ENCODE measurements around the gene TMC4.
A peak's percentile ranks its signal among the peaks of the same experiment; 100 is the strongest.
"Not testable (repeated sequence)": the region's sequence is repeated elsewhere in the genome, so short reads cannot be mapped to it uniquely, and the experiment has no call there.

TMC4 gene

DNA sequence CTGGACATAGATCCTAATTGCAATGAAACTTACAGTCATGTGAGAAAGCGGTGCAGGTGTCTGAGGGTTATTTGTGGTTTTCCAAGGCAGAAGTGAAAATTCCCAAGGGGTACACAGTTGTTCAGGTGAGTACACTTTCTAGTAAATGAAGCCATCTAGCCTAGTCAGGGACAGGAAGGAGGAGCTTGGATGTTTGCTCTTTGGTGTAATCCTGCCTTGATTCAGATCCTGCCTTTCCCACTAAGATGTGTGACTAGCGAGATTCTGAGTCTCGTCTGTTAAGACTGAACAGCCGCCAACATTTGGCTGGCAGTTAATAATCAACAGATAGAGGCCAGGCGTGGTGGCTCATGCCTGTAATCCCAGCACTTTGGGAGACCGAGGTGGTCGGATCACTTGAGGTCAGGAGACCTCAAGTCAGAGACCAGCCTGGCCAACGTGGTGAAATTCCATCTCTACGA lies 30.2 kb upstream of the TMC4 start:
- ATAC-seq: no peak

- ATAC-seq: no peak
Measured at GRCh38 chr19:54201980-54202379, 29.0 kb upstream of the TMC4 start.

- ATAC-seq: no peak
Measured at GRCh38 chr19:54201172-54201701, 28.3 kb upstream of the TMC4 start.

GRCh38 chr19:54199401-54199800 lies 26.4 kb upstream of the TMC4 start:
- no peak for ATAC-seq

DNA sequence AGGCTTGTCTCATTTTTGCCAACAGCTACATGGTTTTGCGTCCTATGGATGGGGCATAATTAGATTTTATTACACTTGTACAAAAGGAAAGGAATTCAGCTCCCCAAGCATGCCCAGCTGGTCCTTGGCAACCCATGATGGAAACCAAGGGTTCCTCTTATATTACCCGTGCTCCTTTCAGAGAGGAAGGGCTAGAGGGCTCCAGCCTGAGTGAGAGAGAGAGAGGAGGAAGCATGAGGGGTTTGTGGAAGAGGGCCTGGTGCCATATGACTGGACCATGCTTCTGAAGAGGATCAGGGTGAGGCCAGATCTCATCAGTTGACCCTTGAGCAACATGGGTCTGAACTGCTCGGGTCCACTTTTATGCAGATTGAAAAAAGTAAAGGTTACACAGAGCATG lies 24.2 kb upstream of the TMC4 start:
- no peak for ATAC-seq

DNA sequence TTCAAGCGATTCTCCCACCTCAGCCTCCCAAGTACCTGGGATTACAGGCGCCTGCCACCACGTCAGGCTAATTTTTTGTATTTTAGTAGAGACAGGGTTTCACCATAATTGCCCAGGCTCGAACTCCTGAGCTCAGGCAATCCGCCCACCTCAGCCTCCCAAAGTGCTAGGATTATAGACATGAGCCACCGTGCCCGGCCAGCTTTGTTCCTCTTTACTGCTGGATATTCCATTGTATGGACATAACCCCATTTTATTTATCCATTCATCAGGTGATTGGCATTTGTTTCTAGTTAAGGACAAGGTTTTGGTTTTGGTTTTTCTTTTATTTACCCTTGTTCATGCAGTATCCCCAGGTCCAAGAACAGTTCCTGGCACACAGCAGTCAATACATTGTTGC lies 23.6 kb upstream of the TMC4 start:
- no peak for ATAC-seq

GRCh38 chr19:54194463-54194862 lies 21.5 kb upstream of the TMC4 start:
- ATAC-seq: not testable (repeated sequence)

- no peak for ATAC-seq
Measured at GRCh38 chr19:54193011-54193410, 20.1 kb upstream of the TMC4 start.

GRCh38 chr19:54191811-54192453 lies 19.0 kb upstream of the TMC4 start:
- ATAC-seq: no peak

GRCh38 chr19:54191011-54191810 lies 18.3 kb upstream of the TMC4 start, which contains the start of gene TSEN34:
Gene TSEN34, plus strand, starts transcription at chr19:54191308. Its CDS starts 57 bp downstream, at chr19:54191365.
- peak; percentile 16 to 25 for ATAC-seq

- ATAC-seq: peak; percentile 62 to 65
Measured at GRCh38 chr19:54190503-54191010, 17.6 kb upstream of the TMC4 start.

- peak; percentile 61 to 64 for ATAC-seq
Measured at GRCh38 chr19:54189735-54190502, 17.0 kb upstream of the TMC4 start.

- ATAC-seq: peak; percentile 3 to 41
Measured at GRCh38 chr19:54189145-54189734, 16.3 kb upstream of the TMC4 start, which contains the start of gene MBOAT7. Gene MBOAT7, minus strand, starts transcription at chr19:54189580. Its CDS starts 1,072 bp downstream, at chr19:54188508.

DNA sequence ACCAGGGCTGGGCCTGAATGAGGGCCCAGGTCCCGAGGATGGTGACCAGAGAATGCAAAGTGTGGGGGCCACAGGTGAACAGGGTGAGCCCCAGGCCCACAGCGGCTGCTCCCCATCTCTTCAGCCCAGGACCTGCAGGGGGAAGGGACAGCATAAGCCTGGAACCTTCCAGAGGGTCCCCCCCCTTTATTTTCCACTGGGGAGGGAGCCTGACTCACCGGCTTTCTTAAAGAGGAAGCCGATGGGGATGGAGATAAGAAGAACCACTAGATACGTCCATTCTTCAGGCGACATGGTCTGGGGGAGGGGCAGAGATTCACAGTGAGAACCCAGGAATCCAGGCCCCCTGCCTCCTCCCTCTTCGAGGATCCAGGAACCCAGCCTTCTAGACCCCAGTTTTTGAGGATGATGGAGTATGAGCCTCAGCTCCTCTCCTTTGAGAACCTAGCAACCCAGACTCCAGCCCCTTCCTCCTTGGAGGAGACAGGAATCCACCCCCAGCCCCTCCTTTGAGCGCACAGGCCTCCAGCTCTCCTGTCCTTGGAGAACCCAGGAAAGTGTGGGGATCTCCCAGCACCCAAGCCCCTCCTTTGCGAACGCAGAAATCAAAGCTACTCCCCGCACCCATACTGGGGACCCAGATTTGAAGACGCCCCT lies 15.4 kb upstream of the TMC4 start:
- no peak for ATAC-seq

DNA sequence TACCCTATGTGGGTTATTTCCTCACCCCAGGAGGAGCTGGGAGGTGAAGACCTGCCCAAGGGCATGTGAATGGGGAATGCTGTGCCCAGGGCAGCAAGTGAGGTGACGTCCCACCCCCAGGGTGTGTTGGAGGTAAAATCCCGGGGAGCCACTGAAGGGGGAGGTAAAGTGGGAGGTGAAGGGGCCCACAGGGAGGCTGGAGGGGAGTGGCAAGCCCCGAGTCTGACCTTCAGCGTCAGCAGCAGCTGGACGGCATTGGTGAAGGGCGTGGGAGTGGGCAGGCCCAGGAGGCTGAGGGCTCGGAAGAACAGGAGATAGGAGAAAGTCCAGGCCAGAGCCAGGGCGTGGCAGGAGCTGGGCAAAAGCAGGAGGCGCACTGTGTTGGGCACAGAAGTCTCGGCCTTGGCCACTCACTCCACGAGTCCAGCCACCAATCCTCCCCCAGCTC lies 14.0 kb upstream of the TMC4 start:
- no peak for ATAC-seq

- no peak for ATAC-seq
Measured at GRCh38 chr19:54186351-54186750, 13.4 kb upstream of the TMC4 start.

DNA sequence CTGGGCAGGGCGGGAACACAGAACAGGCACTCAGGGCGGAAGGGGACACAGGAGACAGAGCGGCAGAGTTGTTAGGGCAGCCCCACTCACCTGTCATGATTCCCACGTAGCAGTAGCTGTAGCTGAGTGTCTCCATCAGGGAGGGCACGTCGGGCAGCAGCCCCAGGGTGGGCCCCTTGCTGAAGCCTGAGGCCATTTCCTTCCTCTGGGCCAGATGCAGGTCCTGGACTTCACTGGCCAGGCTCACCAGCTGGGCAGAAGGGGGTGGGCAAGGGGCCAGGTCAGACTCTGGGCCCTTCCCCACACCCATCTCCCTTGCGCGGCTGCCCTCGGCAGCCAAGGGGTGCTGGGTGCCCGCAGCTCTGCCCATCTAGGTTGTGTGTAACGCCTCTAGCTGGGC lies 10.5 kb upstream of the TMC4 start:
- no peak for ATAC-seq

DNA sequence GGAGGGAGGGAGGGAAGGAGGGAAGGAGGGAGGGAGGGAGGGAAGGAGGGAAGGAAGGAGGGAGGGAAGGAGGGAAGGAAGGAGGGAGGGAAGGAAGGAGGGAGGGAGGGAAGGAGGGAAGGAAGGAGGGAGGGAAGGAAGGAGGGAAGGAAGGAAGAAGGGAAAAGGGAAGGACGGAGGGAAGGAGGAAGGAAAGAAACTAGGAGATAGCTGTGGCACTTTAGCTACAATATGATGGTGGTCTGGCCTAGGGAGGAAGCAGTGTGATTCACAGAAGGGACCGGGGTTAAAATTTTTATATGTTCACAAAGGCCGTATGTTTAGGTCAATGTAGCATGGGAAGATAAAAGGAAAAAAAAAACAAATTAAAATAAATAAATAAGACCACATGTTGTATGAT lies 8.9 kb upstream of the TMC4 start:
- ATAC-seq: not testable (repeated sequence)

- no peak for ATAC-seq
Measured at GRCh38 chr19:54180691-54181091, 7.7 kb upstream of the TMC4 start.

GRCh38 chr19:54179921-54180461 lies 7.0 kb upstream of the TMC4 start:
- no peak for ATAC-seq

DNA sequence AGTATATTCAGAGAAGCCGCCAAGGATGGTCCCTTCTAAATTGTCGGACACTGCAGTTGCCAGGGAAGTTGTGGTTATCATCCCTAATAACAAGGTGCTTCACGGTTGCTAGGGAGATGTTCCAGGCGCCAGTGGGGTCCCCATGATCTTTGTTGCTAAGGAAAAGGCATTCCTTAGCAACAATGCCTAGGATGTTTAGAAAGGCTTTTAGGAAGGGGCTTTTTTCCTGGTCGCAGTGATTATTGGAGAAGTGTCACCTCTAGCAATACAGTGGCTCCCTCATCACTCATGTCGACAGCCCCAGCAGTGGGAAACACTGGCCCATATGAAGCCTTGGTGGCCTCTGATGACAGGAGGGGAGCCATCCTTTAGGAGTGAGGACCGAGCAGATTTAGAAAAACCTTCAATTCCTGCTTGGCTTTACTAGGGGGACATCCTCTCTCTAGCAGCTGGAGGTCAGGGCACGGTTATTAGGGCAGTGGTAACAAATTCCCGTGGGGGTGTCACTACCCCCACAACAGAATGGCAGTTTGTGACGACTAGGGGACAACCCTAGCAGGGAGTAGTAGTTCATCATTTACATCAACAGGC lies 6.4 kb upstream of the TMC4 start:
- no peak for ATAC-seq
